Keratinocyte (primary cell): Measurements from ENCODE around the gene CD248. TPM values are rescaled to one million over a fixed set of nuclear protein-coding genes. Genes with fewer than 3 reads are reported as not detected.

ENCODE experiments used
- DNase-seq: peaks from one replicate; pipeline ENCODE4 v3.0.0-alpha.2; 2011; ENCODE audit warnings: low read depth, missing footprints, low spot score
- FAIRE-seq: peaks from 2 replicates; lab custom pipeline; 2011; peaks lifted over from hg19 to GRCh38; lab: Jason Lieb, UNC
- H2AFZ ChIP-seq: 2 replicates; pipeline ENCODE4 v1.6.0; 2012; ENCODE audit warnings: low read length, control low read depth, inconsistent platforms; ENCODE audit not compliant: control insufficient read depth
- H3K27ac ChIP-seq: 2 replicates; pipeline ENCODE4 v1.5.1; 2011; ENCODE audit warnings: low read length; ENCODE audit not compliant: control insufficient read depth, insufficient read depth
- H3K27me3 ChIP-seq: 3 replicates; pipeline ENCODE4 v1.6.0; 2011; ENCODE audit warnings: low read length; ENCODE audit not compliant: control insufficient read depth, insufficient read depth; ENCODE audit errors: extremely low read depth
- H3K36me3 ChIP-seq, 2 experiments: 2 replicates in 1 of 2; 3 replicates in 1 of 2; pipeline ENCODE4 v1.5.1; 2011; ENCODE audit warnings: low read length in 2 of 2, mild to moderate bottlenecking in 1 of 2; ENCODE audit not compliant: control insufficient read depth in 2 of 2, insufficient read depth in 2 of 2; ENCODE audit errors: extremely low read depth in 1 of 2
- H3K4me1 ChIP-seq: 3 replicates; pipeline ENCODE4 v1.5.1; 2011; ENCODE audit warnings: low read length; ENCODE audit not compliant: control insufficient read depth, insufficient read depth; ENCODE audit errors: extremely low read depth
- H3K4me2 ChIP-seq: 3 replicates; pipeline ENCODE4 v1.6.0; 2011; ENCODE audit warnings: low read depth, low read length; ENCODE audit not compliant: control insufficient read depth, insufficient read depth; ENCODE audit errors: extremely low read depth
- H3K4me3 ChIP-seq, 3 experiments: fragments of 200-600 bp in 1 of 3; sonication (generic) in 1 of 3; 2 replicates in 2 of 3; 3 replicates in 1 of 3; pipeline ENCODE4 v1.5.1; 2011 to 2016; ENCODE audit warnings: low read length in 3 of 3, mild to moderate bottlenecking in 3 of 3, control low read depth in 2 of 3, inconsistent platforms in 1 of 3, low read depth in 1 of 3, mixed read lengths in 1 of 3, mixed run types in 1 of 3, moderate library complexity in 1 of 3; ENCODE audit not compliant: control insufficient read depth in 2 of 3, insufficient read depth in 2 of 3; ENCODE audit errors: extremely low read depth in 1 of 3
- H3K79me2 ChIP-seq: 2 replicates; pipeline ENCODE4 v1.6.0; 2012; ENCODE audit warnings: low read length; ENCODE audit not compliant: control insufficient read depth, insufficient read depth
- H3K9ac ChIP-seq: 3 replicates; pipeline ENCODE4 v1.6.0; 2011; ENCODE audit warnings: low read length; ENCODE audit not compliant: control insufficient read depth, insufficient read depth; ENCODE audit errors: extremely low read depth
- H3K9me1 ChIP-seq: 3 replicates; pipeline ENCODE4 v1.6.0; 2011; ENCODE audit warnings: low read length; ENCODE audit not compliant: control insufficient read depth, insufficient read depth; ENCODE audit errors: extremely low read depth
- H3K9me3 ChIP-seq: 2 replicates; pipeline ENCODE4 v1.5.1; 2012; ENCODE audit warnings: low read depth, low read length; ENCODE audit not compliant: control insufficient read depth
- H4K20me1 ChIP-seq: 3 replicates; pipeline ENCODE4 v1.6.0; 2011; ENCODE audit warnings: low read length; ENCODE audit not compliant: control insufficient read depth, insufficient read depth; ENCODE audit errors: extremely low read depth
- EZH2 ChIP-seq: IDR thresholded peaks from one replicate; pipeline ENCODE4 v1.6.1; 2012; ENCODE audit warnings: inconsistent platforms, mild to moderate bottlenecking, low read length, moderate library complexity
- dilution Hi-C: fragments of 300-500 bp; cut with MboI; formaldehyde crosslinking; loops from one replicate; pipeline ENCODE4 v1.7.0; 2020; ENCODE audit warnings: low sequenced_read_pairs; ENCODE audit not compliant: extremely low pct_ligation_motif_present
- polyA plus RNA-seq, 5 experiments: library from polyadenylated mRNA; depleted of rRNA in 3 of 5; stranded (reverse) in 3 of 5; stranded (forward) in 1 of 5; unstranded in 1 of 5; fragments of >200 nt; gene quantifications; 1 replicate in 1 of 5; 2 replicates in 3 of 5; 3 replicates in 1 of 5; pipeline versions ENCODE4 v1.2.1 to v1.2.3, GENCODE V29; 2011 to 2012; ENCODE audit warnings: missing spikeins in 2 of 5, low read depth in 1 of 5, low replicate concordance in 1 of 5
- TF ChIP-seq, protein P1 (sequence below), 3 experiments: IDR thresholded peaks in 1 of 3; conservative IDR thresholded peaks in 1 of 3; optimal IDR thresholded peaks in 1 of 3; 2 replicates in 2 of 3; 3 replicates in 1 of 3; pipeline versions ENCODE3 to v1.5.1; 2011; ENCODE audit warnings: low read length in 3 of 3, mild to moderate bottlenecking in 3 of 3, moderate library complexity in 2 of 3, control low read depth in 1 of 3, inconsistent platforms in 1 of 3; ENCODE audit not compliant: insufficient read depth in 2 of 3; ENCODE audit errors: extremely low read depth in 1 of 3

Gene CD248
- polyA plus RNA-seq, 1 donor (not counting 4 experiments of a cell fraction or from before 2014, with no cell fraction given), result 0.12 TPM

DNA sequence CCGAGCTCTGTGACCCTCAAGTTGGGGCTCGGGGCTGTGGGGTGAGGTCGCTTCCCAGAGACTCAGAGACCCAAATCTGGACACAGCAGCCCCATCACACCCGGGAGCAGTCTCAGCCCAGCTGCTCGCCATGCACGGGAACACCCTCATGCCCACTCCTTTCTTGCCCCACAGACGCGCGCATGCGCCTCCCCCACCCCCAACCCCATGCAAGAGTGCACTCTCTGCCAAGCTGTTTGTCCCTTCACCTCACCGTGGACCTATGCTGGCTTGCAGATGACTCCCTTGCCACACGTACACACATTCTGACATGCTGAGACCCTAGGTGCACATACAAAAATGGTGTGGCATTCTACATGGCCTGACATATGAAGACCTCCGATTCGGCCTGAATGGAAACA lies 478 bp upstream of the CD248 start:
- no peaks in the 10 kb centered on the region for H3K79me2 ChIP-seq
- TF ChIP-seq, protein P1, sequence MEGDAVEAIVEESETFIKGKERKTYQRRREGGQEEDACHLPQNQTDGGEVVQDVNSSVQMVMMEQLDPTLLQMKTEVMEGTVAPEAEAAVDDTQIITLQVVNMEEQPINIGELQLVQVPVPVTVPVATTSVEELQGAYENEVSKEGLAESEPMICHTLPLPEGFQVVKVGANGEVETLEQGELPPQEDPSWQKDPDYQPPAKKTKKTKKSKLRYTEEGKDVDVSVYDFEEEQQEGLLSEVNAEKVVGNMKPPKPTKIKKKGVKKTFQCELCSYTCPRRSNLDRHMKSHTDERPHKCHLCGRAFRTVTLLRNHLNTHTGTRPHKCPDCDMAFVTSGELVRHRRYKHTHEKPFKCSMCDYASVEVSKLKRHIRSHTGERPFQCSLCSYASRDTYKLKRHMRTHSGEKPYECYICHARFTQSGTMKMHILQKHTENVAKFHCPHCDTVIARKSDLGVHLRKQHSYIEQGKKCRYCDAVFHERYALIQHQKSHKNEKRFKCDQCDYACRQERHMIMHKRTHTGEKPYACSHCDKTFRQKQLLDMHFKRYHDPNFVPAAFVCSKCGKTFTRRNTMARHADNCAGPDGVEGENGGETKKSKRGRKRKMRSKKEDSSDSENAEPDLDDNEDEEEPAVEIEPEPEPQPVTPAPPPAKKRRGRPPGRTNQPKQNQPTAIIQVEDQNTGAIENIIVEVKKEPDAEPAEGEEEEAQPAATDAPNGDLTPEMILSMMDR (optimal IDR thresholded peaks at IDR 0.05 in 1 of 3, IDR thresholded peaks at IDR 0.05 in 1 of 3, conservative IDR thresholded peaks at IDR 0.05 in 1 of 3; ENCODE audit: extremely low read depth in 1 of 3, insufficient read depth in 2 of 3, low read length in 3 of 3), result no peak
- no peak for TF ChIP-seq EZH2
- H3K4me2 ChIP-seq, result no peak overlapping the region
- no peak for DNase-seq
- FAIRE-seq, result no peak
- no peak overlapping the region for H2AFZ ChIP-seq
- no peak overlapping the region for H3K9ac ChIP-seq
- H3K4me3 ChIP-seq, result no peak overlapping the region
- no peaks in the 10 kb centered on the region for H3K9me1 ChIP-seq
- H4K20me1 ChIP-seq, result no peaks in the 10 kb centered on the region
- peaks cover 14% of the 10 kb centered on the region for H3K4me1 ChIP-seq
- peaks cover 11% of the 10 kb centered on the region for H3K27me3 ChIP-seq
- dilution Hi-C loops, result no loop called here
- no peaks in the 10 kb centered on the region for H3K36me3 ChIP-seq
- no peak overlapping the region for H3K27ac ChIP-seq
- H3K9me3 ChIP-seq, result no peaks in the 10 kb centered on the region

DNA sequence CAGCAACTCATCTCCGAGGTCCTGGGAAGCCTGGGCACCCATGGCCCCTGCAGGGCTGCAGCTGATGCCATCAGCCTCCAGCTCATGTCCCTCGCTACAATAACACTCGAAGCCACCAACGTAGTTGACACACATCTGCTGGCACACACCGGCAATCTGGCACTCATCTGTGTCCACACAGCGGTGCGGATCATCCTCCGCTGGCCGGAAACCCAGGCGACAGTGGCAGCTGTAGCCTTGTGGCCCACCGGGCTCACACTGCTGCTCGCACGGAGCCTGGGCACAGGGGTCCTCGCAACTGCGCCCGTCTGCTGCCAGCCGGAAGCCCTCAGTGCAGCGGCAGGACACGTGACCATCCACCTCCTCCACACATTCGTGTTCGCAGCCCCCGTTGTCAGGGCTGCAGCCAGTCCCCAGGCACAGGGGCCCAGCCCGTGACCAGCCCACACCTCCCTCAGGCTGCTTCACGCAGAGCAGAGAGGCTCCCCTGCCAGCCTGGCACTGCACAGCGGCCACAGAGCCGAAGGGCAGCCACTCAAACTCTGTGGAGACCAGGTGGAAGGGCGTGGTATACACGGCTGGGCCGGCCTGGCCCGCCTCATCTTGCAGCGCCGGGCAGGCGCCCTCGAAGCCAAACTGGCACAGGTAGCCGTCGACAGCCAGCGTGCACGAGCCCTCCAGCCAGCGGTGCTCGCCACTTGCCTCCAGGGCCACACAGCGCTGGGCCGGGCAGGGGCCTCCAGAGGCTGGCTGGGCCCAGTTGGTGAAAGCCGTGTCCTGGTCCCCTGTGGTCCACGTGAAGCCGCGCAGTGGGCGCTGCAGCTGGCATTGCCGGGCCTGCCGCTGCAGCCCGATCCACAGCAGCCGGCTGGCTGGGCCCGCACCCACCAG lies 678 bp downstream of the CD248 start:
- peak overlapping the region; percentile 26 for H2AFZ ChIP-seq
- H3K4me3 ChIP-seq, result no peak overlapping the region
- no peak overlapping the region for H3K9ac ChIP-seq
- DNase-seq (no peak), FAIRE-seq (no peak)
- no peaks in the 10 kb centered on the region for H3K9me1 ChIP-seq
- no peaks in the 10 kb centered on the region for H3K9me3 ChIP-seq
- no peaks in the 10 kb centered on the region for H4K20me1 ChIP-seq
- H3K27ac ChIP-seq, result no peak overlapping the region
- no peak for TF ChIP-seq EZH2
- TF ChIP-seq, protein P1 (optimal IDR thresholded peaks at IDR 0.05 in 1 of 3, IDR thresholded peaks at IDR 0.05 in 1 of 3, conservative IDR thresholded peaks at IDR 0.05 in 1 of 3; ENCODE audit: extremely low read depth in 1 of 3, insufficient read depth in 2 of 3, low read length in 3 of 3), result no peak
- H3K4me2 ChIP-seq, result peak overlapping the region; percentile 16
- dilution Hi-C loops, result no loop called here
- H3K27me3 ChIP-seq, result peaks cover 11% of the 10 kb centered on the region
- H3K4me1 ChIP-seq, result peaks cover 16% of the 10 kb centered on the region
- H3K36me3 ChIP-seq, result no peaks in the 10 kb centered on the region
- H3K79me2 ChIP-seq, result no peaks in the 10 kb centered on the region
